ENCODE measurements around the gene CYGB. TPM values are rescaled to one million over a fixed set of nuclear protein-coding genes. Genes with fewer than 3 reads are reported as not detected.

Gene CYGB
- total and polyA plus RNA-seq, 9 of the 15 experiments (the other 6 are each of a cell fraction or from before 2014, with no cell fraction given): 0.08 to 0.95 (median 0.18) TPM; not detected in 5

DNA sequence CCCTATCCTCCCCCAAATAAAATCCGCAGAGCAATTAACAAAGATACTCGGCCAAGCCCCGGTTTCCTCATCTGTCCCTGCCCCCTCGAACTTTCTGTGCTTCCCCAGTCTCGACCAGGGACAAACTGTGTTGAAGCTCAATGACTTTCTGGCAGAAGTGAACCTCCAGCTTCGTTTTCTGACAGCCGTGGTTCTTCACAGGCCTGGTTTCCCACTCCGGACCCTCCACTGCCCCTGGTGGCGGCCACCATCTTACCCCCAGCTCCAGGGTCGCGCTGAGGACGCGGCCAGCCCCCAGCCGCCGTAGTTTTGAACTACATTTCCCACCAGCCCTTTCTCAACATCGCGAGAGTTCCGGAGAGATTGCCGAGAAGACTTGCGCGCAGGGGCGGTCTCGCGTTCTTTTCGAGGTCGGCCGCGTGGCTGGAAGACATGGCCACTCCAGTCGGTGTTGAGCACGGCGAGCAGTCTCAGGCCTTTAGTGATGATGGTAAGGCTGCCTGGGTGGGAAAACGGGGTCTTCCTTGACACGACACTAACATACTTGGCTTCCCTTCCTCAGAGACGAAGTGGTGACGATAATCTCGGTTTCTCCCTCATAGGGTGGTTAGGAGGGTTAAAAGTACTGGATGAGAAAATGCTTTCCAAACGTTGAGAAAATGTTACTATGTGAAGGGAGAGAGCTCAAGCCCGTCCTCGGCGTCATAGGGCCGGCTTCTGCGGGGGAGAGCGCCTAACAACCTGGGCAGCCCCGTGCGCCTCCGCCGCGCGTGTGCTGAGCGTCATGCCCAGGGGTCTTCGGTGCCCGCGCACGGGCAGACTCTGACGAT lies 20.1 kb upstream of the CYGB start (continued):
- TF ChIP-seq ARID4B (CRISPR knock-in tag; IDR thresholded peaks at IDR 0.05): peak; percentile 86
- TF ChIP-seq ZNF589 (CRISPR knock-in tag; IDR thresholded peaks at IDR 0.05; ENCODE audit: low read depth): no peak; the same call in 1 of the 2 replicates
- TF ChIP-seq TGIF2 (CRISPR knock-in tag; IDR thresholded peaks at IDR 0.05): no peak
- 0 out of 2 replicates have a peak, but pooled peaks have one; percentile 23 for TF ChIP-seq CBFB (CRISPR knock-in tag; IDR thresholded peaks at IDR 0.05)
- peak; percentile 33 for TF ChIP-seq POU5F1 (IDR thresholded peaks at IDR 0.05; ENCODE audit: borderline replicate concordance, low read depth, low read length, partially characterized antibody)
- TF ChIP-seq NKRF (IDR thresholded peaks at IDR 0.05; ENCODE audit: borderline replicate concordance): peak; percentile 72
- TF ChIP-seq PHB (CRISPR knock-in tag; IDR thresholded peaks at IDR 0.05): 0 out of 2 replicates have a peak, but pooled peaks have one; percentile 21
- TF ChIP-seq SP2 (IDR thresholded peaks at IDR 0.05; ENCODE audit: extremely low read depth, low read depth, low read length, poor library complexity, severe bottlenecking): no peak
- TF ChIP-seq, protein P1, sequence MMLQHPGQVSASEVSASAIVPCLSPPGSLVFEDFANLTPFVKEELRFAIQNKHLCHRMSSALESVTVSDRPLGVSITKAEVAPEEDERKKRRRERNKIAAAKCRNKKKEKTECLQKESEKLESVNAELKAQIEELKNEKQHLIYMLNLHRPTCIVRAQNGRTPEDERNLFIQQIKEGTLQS (IDR thresholded peaks at IDR 0.05): no peak
- TF ChIP-seq, protein P1 (CRISPR knock-in tag; conservative IDR thresholded peaks at IDR 0.05): peak; percentile 64; the same call in 1 of the 2 replicates
- TF ChIP-seq RBM22 (IDR thresholded peaks at IDR 0.05; ENCODE audit: low read depth, low read length, poor library complexity, severe bottlenecking): no peak
- no peak for TF ChIP-seq ZNF583 (CRISPR knock-in tag; IDR thresholded peaks at IDR 0.05)
- TF ChIP-seq BRD9 (IDR thresholded peaks at IDR 0.05; ENCODE audit: low read depth, partially characterized antibody): peak; percentile 68
- peak; percentile 65 for TF ChIP-seq EGR1 (conservative IDR thresholded peaks at IDR 0.05)
- no peak for TF ChIP-seq ZC3H4 (CRISPR knock-in tag; IDR thresholded peaks at IDR 0.05; ENCODE audit: borderline replicate concordance)
- no peak for TF ChIP-seq ZNF140 (CRISPR knock-in tag; IDR thresholded peaks at IDR 0.05)
- TF ChIP-seq SIN3A (IDR thresholded peaks at IDR 0.05; ENCODE audit: borderline replicate concordance in 2 of 2, control insufficient read depth in 1 of 2, low read depth in 2 of 2, low read length in 2 of 2): peak; percentile 83 to 84; a peak in 2 of 4 replicates
- TF ChIP-seq POLR2B (IDR thresholded peaks at IDR 0.05; ENCODE audit: low read depth, partially characterized antibody): peak; percentile 95
- peak; percentile 94 for TF ChIP-seq CHD1 (IDR thresholded peaks at IDR 0.05; ENCODE audit: low read length)
- TF ChIP-seq ZSCAN32 (CRISPR knock-in tag; IDR thresholded peaks at IDR 0.05): peak; percentile 21; the same call in 1 of the 2 replicates

All from K562 (cell line).